H1 (cell line): ENCODE results near the gene BANF1. TPM values are rescaled to one million over a fixed set of nuclear protein-coding genes. Genes with fewer than 3 reads are reported as not detected.

Experiments
- CTCF ChIA-PET: fragments of 300-600 bp; sonication (Branson Sonifier 250); formaldehyde crosslinking; loops from one replicate; lab custom pipeline; 2021; ENCODE audit not compliant: partially characterized antibody; lab: Charles Lee
- POLR2A ChIA-PET: fragments of 300-600 bp; sonication (Branson Sonifier 250); formaldehyde crosslinking; loops from one replicate; lab custom pipeline; 2021; ENCODE audit warnings: inconsistent platforms; ENCODE audit not compliant: partially characterized antibody; lab: Charles Lee
- DNase-seq, 2 experiments: peaks; one replicate each; pipeline versions ENCODE4 v3.0.0 to v3.0.0-alpha.2; 2010 to 2022; ENCODE audit warnings: low spot score in 2 of 2, low read depth in 1 of 2, mixed read lengths in 1 of 2
- FAIRE-seq: peaks from 2 replicates; lab custom pipeline; 2011; peaks lifted over from hg19 to GRCh38; lab: Jason Lieb, UNC
- H2AFZ ChIP-seq: 2 replicates; pipeline ENCODE4 v1.8.1; 2012; ENCODE audit warnings: low read length, inconsistent platforms
- H2AK5ac ChIP-seq: 2 replicates; pipeline ENCODE4 v1.6.1; 2013; ENCODE audit warnings: low read depth, low read length
- H2BK120ac ChIP-seq: replicated peaks from 2 replicates; pipeline ENCODE3; 2013; ENCODE audit warnings: low read depth, low read length, inconsistent platforms
- H2BK12ac ChIP-seq: 2 replicates; pipeline ENCODE4 v1.6.1; 2013; ENCODE audit warnings: low read depth, low read length
- H2BK15ac ChIP-seq: 2 replicates; pipeline ENCODE4 v1.6.1; 2013; ENCODE audit warnings: low read length
- H2BK20ac ChIP-seq: 2 replicates; pipeline ENCODE4 v1.6.1; 2013; ENCODE audit warnings: low read length
- H2BK5ac ChIP-seq: 2 replicates; pipeline ENCODE4 v1.6.1; 2013; ENCODE audit warnings: low read depth, low read length
- H3K14ac ChIP-seq: 2 replicates; pipeline ENCODE4 v1.6.1; 2013; ENCODE audit warnings: inconsistent platforms; ENCODE audit not compliant: insufficient read length
- H3K18ac ChIP-seq: 2 replicates; pipeline ENCODE4 v1.6.1; 2013; ENCODE audit warnings: low read length; ENCODE audit errors: extremely low read depth
- H3K23ac ChIP-seq: 2 replicates; pipeline ENCODE4 v1.6.1; 2013; ENCODE audit warnings: inconsistent platforms; ENCODE audit not compliant: insufficient read length
- H3K23me2 ChIP-seq: 2 replicates; pipeline ENCODE4 v1.6.1; 2013; ENCODE audit warnings: low read depth, low read length
- H3K27ac ChIP-seq: 2 replicates; pipeline ENCODE4 v1.6.1; 2011; ENCODE audit warnings: low read depth, low read length, inconsistent platforms
- H3K27me3 ChIP-seq, 4 experiments: replicated peaks in 1 of 4; 1 replicate in 1 of 4; 2 replicates in 3 of 4; pipeline versions ENCODE4 v1.6.1 to v1.8.1; 2011 to 2013; ENCODE audit warnings: low read length in 3 of 4, mild to moderate bottlenecking in 3 of 4, inconsistent platforms in 2 of 4, mixed read lengths in 2 of 4, moderate library complexity in 1 of 4; ENCODE audit not compliant: control insufficient read depth in 3 of 4, insufficient read depth in 3 of 4; ENCODE audit errors: extremely low read depth in 1 of 4
- H3K36me3 ChIP-seq, 4 experiments: 2 replicates each; pipeline versions ENCODE4 v1.6.1 to v1.8.1; 2011 to 2013; ENCODE audit warnings: mild to moderate bottlenecking in 4 of 4, low read length in 3 of 4, moderate library complexity in 2 of 4, control low read depth in 1 of 4, inconsistent platforms in 1 of 4; ENCODE audit not compliant: insufficient read depth in 4 of 4, control insufficient read depth in 2 of 4
- H3K4ac ChIP-seq: replicated peaks from 2 replicates; pipeline ENCODE3; 2013; ENCODE audit warnings: low read length, low read depth, mixed read lengths, inconsistent platforms; ENCODE audit not compliant: insufficient read length
- H3K4me1 ChIP-seq, 4 experiments: replicated peaks in 1 of 4; 1 replicate in 1 of 4; 2 replicates in 3 of 4; pipeline versions ENCODE4 v1.6.1 to v1.8.1; 2011 to 2013; ENCODE audit warnings: low read length in 3 of 4, inconsistent platforms in 2 of 4, mixed read lengths in 1 of 4; ENCODE audit not compliant: insufficient read depth in 4 of 4, control insufficient read depth in 3 of 4
- H3K4me2 ChIP-seq, 2 experiments: 2 replicates each; pipeline versions ENCODE4 v1.6.1 to v1.8.1; 2011 to 2013; ENCODE audit warnings: low read depth in 2 of 2, low read length in 2 of 2, control low read depth in 1 of 2, inconsistent platforms in 1 of 2, mild to moderate bottlenecking in 1 of 2; ENCODE audit not compliant: insufficient read depth in 1 of 2
- H3K4me3 ChIP-seq, 4 experiments: fragments of 200-600, 300-600 bp in 1 of 4; sonication (generic), shearing (Covaris generic), sonication (Bioruptor Twin) in 1 of 4; 2 replicates each; pipeline versions ENCODE4 v1.5.1 to v1.8.1; 2011 to 2016; ENCODE audit warnings: low read length in 4 of 4, low read depth in 3 of 4, control low read depth in 2 of 4, inconsistent platforms in 2 of 4, mild to moderate bottlenecking in 2 of 4, mixed read lengths in 1 of 4, moderate library complexity in 1 of 4; ENCODE audit not compliant: insufficient read depth in 2 of 4; ENCODE audit errors: extremely low read depth in 1 of 4
- H3K56ac ChIP-seq: replicated peaks from 2 replicates; pipeline ENCODE3; 2013; ENCODE audit warnings: low read depth, mild to moderate bottlenecking, mixed read lengths, low read length, inconsistent platforms; ENCODE audit not compliant: insufficient read length
- H3K79me1 ChIP-seq: 2 replicates; pipeline ENCODE4 v1.6.1; 2013; ENCODE audit warnings: low read depth, low read length, control low read depth
- H3K79me2 ChIP-seq, 2 experiments: 2 replicates each; pipeline versions ENCODE4 v1.6.1 to v1.8.1; 2012 to 2013; ENCODE audit warnings: low read length in 2 of 2, mild to moderate bottlenecking in 2 of 2, inconsistent platforms in 1 of 2; ENCODE audit not compliant: insufficient read depth in 2 of 2, control insufficient read depth in 1 of 2
- H3K9ac ChIP-seq, 4 experiments: replicated peaks in 1 of 4; 1 replicate in 1 of 4; 2 replicates in 3 of 4; pipeline versions ENCODE4 v1.6.1 to v1.8.1; 2011 to 2013; ENCODE audit warnings: low read depth in 3 of 4, low read length in 3 of 4, control low read depth in 2 of 4, mild to moderate bottlenecking in 2 of 4, moderate library complexity in 2 of 4, inconsistent platforms in 1 of 4; ENCODE audit errors: extremely low read depth in 1 of 4
- H3K9me3 ChIP-seq, 2 experiments: 2 replicates each; pipeline versions ENCODE4 v1.6.1 to v1.8.1; 2012 to 2013; ENCODE audit warnings: mild to moderate bottlenecking in 2 of 2, moderate library complexity in 2 of 2, control low read depth in 1 of 2, inconsistent platforms in 1 of 2, low read depth in 1 of 2, low read length in 1 of 2, mixed read lengths in 1 of 2; ENCODE audit not compliant: insufficient read depth in 2 of 2
- H4K20me1 ChIP-seq, 2 experiments: replicated peaks in 1 of 2; 2 replicates each; pipeline versions ENCODE3 to v1.8.1; 2011 to 2013; ENCODE audit warnings: inconsistent platforms in 2 of 2, low read length in 2 of 2, mild to moderate bottlenecking in 1 of 2; ENCODE audit not compliant: insufficient read depth in 2 of 2, control insufficient read depth in 1 of 2
- H4K5ac ChIP-seq: 2 replicates; pipeline ENCODE4 v1.6.1; 2013; ENCODE audit warnings: low read length, low read depth, mixed read lengths, inconsistent platforms; ENCODE audit not compliant: insufficient read length
- H4K8ac ChIP-seq: 2 replicates; pipeline ENCODE4 v1.8.0; 2013; ENCODE audit warnings: mild to moderate bottlenecking, moderate library complexity, low read length, inconsistent platforms; ENCODE audit not compliant: insufficient read depth; ENCODE audit errors: extremely low read depth
- H4K91ac ChIP-seq: replicated peaks from 2 replicates; pipeline ENCODE3; 2013; ENCODE audit warnings: low read length, mixed read lengths, inconsistent platforms; ENCODE audit not compliant: insufficient read length
- CTBP2 ChIP-seq: IDR thresholded peaks from 2 replicates; pipeline ENCODE4 v1.7.0; 2011; ENCODE audit warnings: borderline replicate concordance, mild to moderate bottlenecking, moderate library complexity, mixed read lengths, low read length; ENCODE audit not compliant: insufficient read depth, insufficient read length
- EGR1 ChIP-seq: IDR thresholded peaks from 2 replicates; pipeline ENCODE4 v1.6.1; 2011; ENCODE audit warnings: low read depth, low read length, borderline replicate concordance
- GABPA ChIP-seq: IDR thresholded peaks from 2 replicates; pipeline ENCODE4 v1.6.1; 2011; ENCODE audit warnings: mild to moderate bottlenecking, low read length, moderate library complexity, borderline replicate concordance; ENCODE audit not compliant: insufficient read depth
- HDAC6 ChIP-seq: IDR thresholded peaks from one replicate; pipeline ENCODE4 v1.7.1; 2012; ENCODE audit warnings: low read depth, mild to moderate bottlenecking, inconsistent platforms, low read length, moderate library complexity
- JUN ChIP-seq: IDR thresholded peaks from 2 replicates; pipeline ENCODE4 v1.6.1; 2011; ENCODE audit warnings: low read depth, mild to moderate bottlenecking, improper control_type of control experiment, low read length
- NANOG ChIP-seq: IDR thresholded peaks from 2 replicates; pipeline ENCODE4 v1.6.1; 2011; ENCODE audit warnings: low read length, low read depth, mild to moderate bottlenecking, inconsistent platforms; ENCODE audit not compliant: insufficient read depth, poor library complexity, severe bottlenecking
- POLR2A ChIP-seq, 2 experiments: IDR thresholded peaks; 1 replicate in 1 of 2; 2 replicates in 1 of 2; pipeline ENCODE4 v1.6.1; 2011; ENCODE audit warnings: low read depth in 2 of 2, low read length in 2 of 2, mild to moderate bottlenecking in 2 of 2; ENCODE audit errors: control extremely low read depth in 1 of 2
- RAD21 ChIP-seq, 2 experiments: IDR thresholded peaks in 1 of 2; conservative IDR thresholded peaks in 1 of 2; 2 replicates each; pipeline ENCODE4 v1.6.1; 2011; ENCODE audit warnings: low read depth in 2 of 2, low read length in 2 of 2, improper control_type of control experiment in 1 of 2, inconsistent platforms in 1 of 2, mild to moderate bottlenecking in 1 of 2, moderate library complexity in 1 of 2
- SIN3A ChIP-seq, 2 experiments: IDR thresholded peaks in 1 of 2; conservative IDR thresholded peaks in 1 of 2; 2 replicates each; pipeline ENCODE4 v1.6.1; 2011 to 2012; ENCODE audit warnings: low read length in 2 of 2, improper control_type of control experiment in 1 of 2, low read depth in 1 of 2, mild to moderate bottlenecking in 1 of 2
- SP4 ChIP-seq: IDR thresholded peaks from 2 replicates; pipeline ENCODE4 v1.6.1; 2012; ENCODE audit warnings: low read length, inconsistent platforms
- WGBS, 2 experiments: shearing (Covaris generic) in 1 of 2; methylation state at CpG; one replicate each; pipeline versions ENCODE4 v1.1.6 to v1.1.7; 2013 to 2015; ENCODE audit warnings: low lambda C conversion rate in 2 of 2, mixed read lengths in 2 of 2, inconsistent platforms in 1 of 2, low coverage in 1 of 2, missing lambda C conversion rate in 1 of 2; ENCODE audit not compliant: insufficient replicate concordance in 2 of 2, insufficient coverage in 1 of 2, insufficient read length in 1 of 2; ENCODE audit errors: extremely low coverage in 1 of 2, missing lambda C conversion rate in 1 of 2; 5-methylcytosine and 5-hydroxymethylcytosine counted together
- polyA plus RNA-seq, 7 experiments: library from polyadenylated mRNA; depleted of rRNA in 3 of 7; stranded (reverse) in 5 of 7; unstranded in 2 of 7; fragments of >200 nt in 5 of 7; fragments of 200-250 nt in 2 of 7; gene quantifications; 1 replicate in 5 of 7; 2 replicates in 1 of 7; 4 replicates in 1 of 7; pipeline versions ENCODE4 v1.2.1 to v1.2.3, GENCODE V29; 2011 to 2013; ENCODE audit warnings: missing spikeins in 2 of 7, mixed read lengths in 2 of 7
- total RNA-seq: library from RNA; stranded (reverse); fragmentation: NEBNext Ultra II Directional; extraction: Animal tissue kit (Norgen Biotek cat#: 25700); gene quantifications from 2 replicates; pipeline ENCODE4 v1.2.1, GENCODE V29; 2021
- TF ChIP-seq, protein P1 (sequence below), 3 experiments: IDR thresholded peaks; 1 replicate in 2 of 3; 2 replicates in 1 of 3; pipeline versions ENCODE4 v1.5.1 to v1.6.1; 2011; ENCODE audit warnings: low read length in 3 of 3, mild to moderate bottlenecking in 3 of 3, inconsistent platforms in 2 of 3, low read depth in 1 of 3, moderate library complexity in 1 of 3; ENCODE audit not compliant: insufficient read depth in 1 of 3; ENCODE audit errors: control extremely low read depth in 1 of 3

The BANF1 gene
- total and polyA plus RNA-seq, 2 of the 8 experiments (the other 6 are each of a cell fraction or from before 2014, with no cell fraction given) = 330 to 467 TPM

GRCh38 chr11:66016793-66017177 is 14.5 kb downstream of the BANF1 start:
- H3K23me2 ChIP-seq = no peaks in the 10 kb centered on the region; the same call in 1 of the 2 replicates
- H3K23ac ChIP-seq = no peak overlapping the region
- H3K79me1 ChIP-seq = no peaks in the 10 kb centered on the region
- H3K14ac ChIP-seq = no peak overlapping the region
- no peak overlapping the region for H3K4me3 ChIP-seq
- H2BK120ac ChIP-seq = no peak overlapping the region
- H3K9ac ChIP-seq = no peak overlapping the region
- WGBS, 2 experiments = 92% methylated on average over 10 of the region's 10 CpGs; no CpG with 5 or more reads in 1 of the 2 experiments
- H2AK5ac ChIP-seq = no peak overlapping the region
- no peak overlapping the region for H3K27ac ChIP-seq
- H2BK12ac ChIP-seq = no peak overlapping the region
- H4K5ac ChIP-seq = no peak overlapping the region
- no peak overlapping the region for H2BK15ac ChIP-seq
- H3K4ac ChIP-seq = peak overlapping the region; percentile 38
- POLR2A ChIA-PET = interaction anchor here (0.7 kb wide), 1 partner anchor 85 kb away, joined by 3 read pairs; no protein-coding TSS in a partner anchor
- no peak overlapping the region for H2AFZ ChIP-seq
- no peak overlapping the region for H2BK5ac ChIP-seq
- FAIRE-seq (no peak), DNase-seq (no peak)
- no peaks in the 10 kb centered on the region for H3K9me3 ChIP-seq
- H3K79me2 ChIP-seq = no peaks in the 10 kb centered on the region
- H3K18ac ChIP-seq = no peak overlapping the region
- no peak overlapping the region for H4K91ac ChIP-seq
- no peak overlapping the region for H2BK20ac ChIP-seq
- peaks cover 4 to 18% (median 16%) of the 10 kb centered on the region in 4 experiments for H3K27me3 ChIP-seq
- peak overlapping the region; percentile 51; the same call in 1 of the 2 replicates for H4K8ac ChIP-seq
- no peak overlapping the region for H3K4me2 ChIP-seq
- peaks cover 0 to 6% (median 2%) of the 10 kb centered on the region in 4 experiments; a peak in 3 of 7 replicates for H3K4me1 ChIP-seq
- CTCF ChIA-PET = interaction anchor here (1.1 kb wide), 1 partner anchor 129 kb away, joined by 3 read pairs; the partner anchor contains the start of gene FIBP
- H4K20me1 ChIP-seq = no peaks in the 10 kb centered on the region
- no peaks in the 10 kb centered on the region for H3K36me3 ChIP-seq
- no peak overlapping the region for H3K56ac ChIP-seq
- TF ChIP-seq GABPA = no peak
- no peak for TF ChIP-seq SIN3A (conservative IDR thresholded peaks at IDR 0.05 in 1 of 2, IDR thresholded peaks at IDR 0.05 in 1 of 2; ENCODE audit: low read depth in 1 of 2, low read length in 2 of 2)
- TF ChIP-seq SP4 = no peak
- TF ChIP-seq, protein P1, sequence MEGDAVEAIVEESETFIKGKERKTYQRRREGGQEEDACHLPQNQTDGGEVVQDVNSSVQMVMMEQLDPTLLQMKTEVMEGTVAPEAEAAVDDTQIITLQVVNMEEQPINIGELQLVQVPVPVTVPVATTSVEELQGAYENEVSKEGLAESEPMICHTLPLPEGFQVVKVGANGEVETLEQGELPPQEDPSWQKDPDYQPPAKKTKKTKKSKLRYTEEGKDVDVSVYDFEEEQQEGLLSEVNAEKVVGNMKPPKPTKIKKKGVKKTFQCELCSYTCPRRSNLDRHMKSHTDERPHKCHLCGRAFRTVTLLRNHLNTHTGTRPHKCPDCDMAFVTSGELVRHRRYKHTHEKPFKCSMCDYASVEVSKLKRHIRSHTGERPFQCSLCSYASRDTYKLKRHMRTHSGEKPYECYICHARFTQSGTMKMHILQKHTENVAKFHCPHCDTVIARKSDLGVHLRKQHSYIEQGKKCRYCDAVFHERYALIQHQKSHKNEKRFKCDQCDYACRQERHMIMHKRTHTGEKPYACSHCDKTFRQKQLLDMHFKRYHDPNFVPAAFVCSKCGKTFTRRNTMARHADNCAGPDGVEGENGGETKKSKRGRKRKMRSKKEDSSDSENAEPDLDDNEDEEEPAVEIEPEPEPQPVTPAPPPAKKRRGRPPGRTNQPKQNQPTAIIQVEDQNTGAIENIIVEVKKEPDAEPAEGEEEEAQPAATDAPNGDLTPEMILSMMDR (IDR thresholded peaks at IDR 0.05; ENCODE audit: control extremely low read depth in 1 of 3, insufficient read depth in 1 of 3, low read depth in 1 of 3, low read length in 3 of 3) = no peak
- no peak for TF ChIP-seq RAD21 (IDR thresholded peaks at IDR 0.05 in 1 of 2, conservative IDR thresholded peaks at IDR 0.05 in 1 of 2; ENCODE audit: low read depth in 2 of 2, low read length in 2 of 2)
- no peak for TF ChIP-seq EGR1
- TF ChIP-seq CTBP2 = no peak
- TF ChIP-seq POLR2A (IDR thresholded peaks at IDR 0.05; ENCODE audit: control extremely low read depth in 1 of 2, low read depth in 2 of 2, low read length in 2 of 2) = no peak
- no peak for TF ChIP-seq JUN
- TF ChIP-seq HDAC6 = no peak
- no peak for TF ChIP-seq NANOG
